Measurements from ENCODE around the gene SLCO2A1.

Gene SLCO2A1

GRCh38 chr3:134003066-134003465, 26.7 kb downstream of the SLCO2A1 start:
- no peak for DNase-seq (ENCODE audit: insufficient read length, low spot score)
- FAIRE-seq = no peak

GRCh38 chr3:134002306-134002705, 27.4 kb downstream of the SLCO2A1 start:
- FAIRE-seq (no peak), DNase-seq (ENCODE audit: insufficient read length, low spot score) (no peak)

- FAIRE-seq (no peak), DNase-seq (ENCODE audit: insufficient read length, low spot score) (no peak)
These were observed 28.5 kb downstream of the SLCO2A1 start for GRCh38 chr3:134001251-134001650.

GRCh38 chr3:133999891-134000685, 29.6 kb downstream of the SLCO2A1 start:
- DNase-seq (ENCODE audit: insufficient read length, low spot score) = no peak
- no peak for FAIRE-seq

- FAIRE-seq (no peak), DNase-seq (ENCODE audit: insufficient read length, low spot score) (no peak)
These were observed 31.0 kb downstream of the SLCO2A1 start for GRCh38 chr3:133998691-133999241.

GRCh38 chr3:133997871-133998635, 31.7 kb downstream of the SLCO2A1 start:
- no peak for DNase-seq (ENCODE audit: insufficient read length, low spot score)
- no peak for FAIRE-seq

GRCh38 chr3:133996996-133997395, 32.7 kb downstream of the SLCO2A1 start:
- DNase-seq (ENCODE audit: insufficient read length, low spot score) (no peak), FAIRE-seq (no peak)

- DNase-seq (ENCODE audit: insufficient read length, low spot score) = no peak
- FAIRE-seq = no peak
These were observed 33.5 kb downstream of the SLCO2A1 start for GRCh38 chr3:133996251-133996661.

GRCh38 chr3:133995264-133995663, 34.5 kb downstream of the SLCO2A1 start:
- DNase-seq (ENCODE audit: insufficient read length, low spot score) = no peak

GRCh38 chr3:133994166-133994890, 35.4 kb downstream of the SLCO2A1 start:
- DNase-seq (ENCODE audit: insufficient read length, low spot score) (no peak), FAIRE-seq (no peak)

More at GRCh38 chr3:133995264-133995663, 34.5 kb downstream of the SLCO2A1 start:
- FAIRE-seq = no peak

- no peak for FAIRE-seq
- DNase-seq (ENCODE audit: insufficient read length, low spot score) = no peak
These were observed 36.6 kb downstream of the SLCO2A1 start for GRCh38 chr3:133992951-133993620.

- no peak for FAIRE-seq
These were observed 37.3 kb downstream of the SLCO2A1 start for GRCh38 chr3:133992381-133992780.

GRCh38 chr3:133991637-133992036, 38.1 kb downstream of the SLCO2A1 start:
- no peak for FAIRE-seq
- DNase-seq (ENCODE audit: insufficient read length, low spot score) = no peak

More at GRCh38 chr3:133992381-133992780, 37.3 kb downstream of the SLCO2A1 start:
- no peak for DNase-seq (ENCODE audit: insufficient read length, low spot score)

- no peak for FAIRE-seq
- DNase-seq (ENCODE audit: insufficient read length, low spot score) = no peak
These were observed 38.5 kb downstream of the SLCO2A1 start for GRCh38 chr3:133991209-133991608.

GRCh38 chr3:133989936-133990702, 39.6 kb downstream of the SLCO2A1 start:
- FAIRE-seq = no peak

GRCh38 chr3:133988631-133989161, 41.0 kb downstream of the SLCO2A1 start:
- FAIRE-seq = no peak
- DNase-seq (ENCODE audit: insufficient read length, low spot score) = no peak

More at GRCh38 chr3:133989936-133990702, 39.6 kb downstream of the SLCO2A1 start:
- no peak for DNase-seq (ENCODE audit: insufficient read length, low spot score)

- FAIRE-seq (peak; percentile 4), DNase-seq (ENCODE audit: insufficient read length, low spot score) (no peak)
These were observed 41.7 kb downstream of the SLCO2A1 start for GRCh38 chr3:133987948-133988484.

GRCh38 chr3:133987136-133987535, 42.6 kb downstream of the SLCO2A1 start:
- DNase-seq (ENCODE audit: insufficient read length, low spot score) (no peak), FAIRE-seq (no peak)

GRCh38 chr3:133986311-133986710, 43.4 kb downstream of the SLCO2A1 start:
- DNase-seq (ENCODE audit: insufficient read length, low spot score) = no peak
- no peak for FAIRE-seq

All from HTR-8/SVneo (cell line).